AG10803 (cell line): ENCODE measurements around the gene MYO7B.

ENCODE experiments used
- DNase-seq: peaks from one replicate; pipeline ENCODE4 v3.0.0; 2010; ENCODE audit warnings: low read depth
- H3K4me3 ChIP-seq: 2 replicates; pipeline ENCODE4 v1.5.1; 2011; ENCODE audit warnings: mild to moderate bottlenecking, low read length, control low read depth
- TF ChIP-seq, protein P1 (sequence below): conservative IDR thresholded peaks from 2 replicates; pipeline ENCODE4 v1.5.1; 2011; ENCODE audit warnings: mild to moderate bottlenecking, low read length, control low read depth, inconsistent platforms

The MYO7B gene

DNA sequence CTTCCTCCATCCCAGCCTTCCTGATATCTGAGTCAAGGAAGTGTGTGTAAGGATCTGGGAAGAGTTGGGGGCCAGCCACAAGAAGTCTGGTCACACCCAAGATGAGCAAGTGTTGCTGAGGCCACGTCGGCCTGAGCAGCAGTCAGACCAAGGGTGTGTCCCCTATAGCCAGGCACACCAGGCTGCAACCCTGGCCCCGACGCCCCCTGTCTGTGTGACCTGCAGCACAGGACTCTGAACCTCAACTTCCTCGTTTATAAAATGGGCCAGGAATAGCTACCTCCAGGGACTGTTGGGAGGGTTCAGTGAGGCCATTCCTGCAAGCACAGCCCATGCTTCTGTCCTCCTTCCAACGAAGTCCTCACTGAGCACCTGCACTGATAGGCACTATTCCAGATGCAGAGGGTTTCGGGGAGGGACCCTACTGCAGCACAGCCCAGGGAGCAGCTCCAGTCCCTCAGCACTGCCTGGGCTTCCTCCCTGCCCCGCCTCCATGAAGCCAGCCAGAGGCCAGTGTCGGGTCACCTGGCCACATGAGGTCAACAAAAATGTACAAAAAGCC lies 126.5 kb downstream of the MYO7B start:
- TF ChIP-seq, protein P1, sequence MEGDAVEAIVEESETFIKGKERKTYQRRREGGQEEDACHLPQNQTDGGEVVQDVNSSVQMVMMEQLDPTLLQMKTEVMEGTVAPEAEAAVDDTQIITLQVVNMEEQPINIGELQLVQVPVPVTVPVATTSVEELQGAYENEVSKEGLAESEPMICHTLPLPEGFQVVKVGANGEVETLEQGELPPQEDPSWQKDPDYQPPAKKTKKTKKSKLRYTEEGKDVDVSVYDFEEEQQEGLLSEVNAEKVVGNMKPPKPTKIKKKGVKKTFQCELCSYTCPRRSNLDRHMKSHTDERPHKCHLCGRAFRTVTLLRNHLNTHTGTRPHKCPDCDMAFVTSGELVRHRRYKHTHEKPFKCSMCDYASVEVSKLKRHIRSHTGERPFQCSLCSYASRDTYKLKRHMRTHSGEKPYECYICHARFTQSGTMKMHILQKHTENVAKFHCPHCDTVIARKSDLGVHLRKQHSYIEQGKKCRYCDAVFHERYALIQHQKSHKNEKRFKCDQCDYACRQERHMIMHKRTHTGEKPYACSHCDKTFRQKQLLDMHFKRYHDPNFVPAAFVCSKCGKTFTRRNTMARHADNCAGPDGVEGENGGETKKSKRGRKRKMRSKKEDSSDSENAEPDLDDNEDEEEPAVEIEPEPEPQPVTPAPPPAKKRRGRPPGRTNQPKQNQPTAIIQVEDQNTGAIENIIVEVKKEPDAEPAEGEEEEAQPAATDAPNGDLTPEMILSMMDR = no peak
- H3K4me3 ChIP-seq = no peak overlapping the region
- DNase-seq = peak; percentile 34

DNA sequence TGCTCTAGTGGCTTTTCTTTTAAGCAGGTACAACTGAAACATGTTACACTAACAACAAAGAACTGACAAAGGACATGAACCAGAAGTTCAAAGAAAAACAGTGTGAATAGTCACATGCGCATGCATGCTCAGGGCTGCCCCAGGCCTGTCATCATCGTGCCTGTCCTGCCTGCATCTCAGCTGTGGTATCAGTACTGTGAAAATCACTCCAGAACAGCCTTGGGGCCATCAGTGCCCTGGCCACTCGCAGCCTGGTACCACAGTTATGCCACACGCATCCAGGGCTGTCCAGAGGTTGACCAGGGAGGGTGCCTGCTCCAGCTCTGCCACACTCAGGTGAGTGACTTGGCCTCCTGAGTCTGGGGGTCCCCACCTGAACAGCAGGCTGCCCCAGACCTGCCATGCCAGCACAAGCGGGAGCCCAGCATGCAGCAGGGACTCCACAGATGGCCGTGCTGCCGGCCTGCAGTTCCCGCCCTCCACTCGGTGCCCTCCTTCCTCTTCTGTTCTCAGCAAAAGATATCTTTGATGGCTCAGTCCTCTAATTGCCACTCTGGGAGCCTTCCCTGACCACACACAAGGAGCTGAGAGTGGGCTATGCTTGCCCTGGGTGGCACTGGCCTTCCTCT lies 127.6 kb downstream of the MYO7B start:
- TF ChIP-seq, protein P1 = no peak
- H3K4me3 ChIP-seq = no peak overlapping the region
- DNase-seq = no peak

DNA sequence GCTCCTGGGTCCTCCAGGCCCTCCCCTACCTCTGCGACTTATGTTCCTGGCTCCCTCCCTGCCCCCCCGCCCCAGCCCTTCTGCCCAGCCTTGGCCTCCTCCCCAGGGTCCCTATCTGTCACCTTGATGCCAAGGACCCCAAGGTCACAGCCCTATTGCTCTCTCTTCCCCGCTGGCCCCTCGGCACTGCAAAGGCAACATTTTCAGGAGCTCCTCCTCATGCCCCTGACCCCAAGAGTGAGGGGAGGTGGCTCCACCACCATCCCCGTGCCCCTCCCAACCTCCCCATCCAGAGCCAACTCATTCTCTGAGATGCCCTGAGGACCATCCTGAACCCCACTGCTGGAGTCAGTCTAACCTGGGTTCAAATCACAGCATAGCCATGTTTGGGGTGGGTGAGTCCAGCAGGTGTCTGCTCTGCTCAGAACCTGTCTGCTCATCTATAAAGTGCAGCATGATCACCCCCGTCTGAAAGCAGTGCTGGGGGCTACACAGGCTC lies 128.1 kb downstream of the MYO7B start:
- TF ChIP-seq, protein P1 = no peak
- DNase-seq = no peak
- H3K4me3 ChIP-seq = no peak overlapping the region

DNA sequence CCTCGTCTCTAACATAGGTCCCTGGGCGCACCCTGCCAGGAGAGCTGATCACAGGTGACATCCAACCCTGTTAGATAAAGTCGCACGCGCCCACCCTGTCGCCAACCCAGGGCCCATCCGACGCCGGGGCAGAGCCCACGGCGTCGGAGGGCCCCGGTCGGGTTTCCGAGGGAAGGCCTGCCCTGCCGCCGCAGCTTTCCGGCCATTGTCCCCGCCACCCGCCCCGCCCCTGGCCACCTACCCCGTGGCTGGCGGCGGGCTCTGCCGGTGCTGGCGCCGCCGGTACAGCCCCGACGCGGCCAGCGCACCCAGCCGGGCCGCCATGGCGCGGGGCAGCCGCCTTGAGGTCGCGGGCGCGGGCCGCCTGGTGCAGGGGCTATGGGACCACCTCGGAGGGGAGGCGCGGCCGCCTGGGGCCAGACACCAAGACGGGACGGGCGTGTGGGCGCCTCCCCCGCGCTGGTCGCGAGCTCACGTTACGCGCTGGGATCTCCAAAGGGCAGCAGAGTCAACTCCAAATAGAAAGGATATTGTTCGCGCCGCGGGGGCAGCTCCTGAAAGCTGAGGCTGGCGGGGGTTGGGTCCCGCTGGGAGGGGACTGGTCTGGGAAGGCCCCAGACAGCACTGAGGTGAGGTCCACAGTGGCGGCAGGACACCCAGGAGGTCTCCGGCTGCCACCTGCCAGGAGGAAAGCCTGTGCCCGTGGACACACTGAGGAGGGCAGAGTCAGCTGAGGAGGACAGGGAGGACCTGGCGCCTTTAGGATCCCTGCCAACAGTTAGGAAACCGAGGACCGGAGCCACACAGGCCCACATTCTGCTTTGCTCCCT lies 128.8 kb downstream of the MYO7B start:
- TF ChIP-seq, protein P1 = no peak
- peak overlapping the region; percentile 13; the same call in 1 of the 2 replicates for H3K4me3 ChIP-seq
- no peak for DNase-seq

DNA sequence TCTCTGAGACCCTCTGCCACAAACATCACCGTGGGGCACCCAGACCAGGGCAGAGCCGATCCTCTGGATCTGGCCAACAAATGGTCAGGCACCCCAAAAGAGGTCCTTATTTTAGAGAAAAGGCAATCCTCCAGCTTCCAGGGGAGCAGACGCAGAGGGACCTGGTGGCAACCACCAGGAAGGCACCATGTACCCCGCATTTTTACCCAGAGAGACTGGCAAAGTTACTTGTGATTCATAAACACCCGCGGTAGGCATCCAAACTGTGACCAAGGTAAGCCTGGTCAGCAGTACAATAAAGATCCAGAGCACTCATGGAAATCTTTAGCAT lies 129.4 kb downstream of the MYO7B start:
- TF ChIP-seq, protein P1 = no peak
- DNase-seq = no peak
- H3K4me3 ChIP-seq = no peak overlapping the region

DNA sequence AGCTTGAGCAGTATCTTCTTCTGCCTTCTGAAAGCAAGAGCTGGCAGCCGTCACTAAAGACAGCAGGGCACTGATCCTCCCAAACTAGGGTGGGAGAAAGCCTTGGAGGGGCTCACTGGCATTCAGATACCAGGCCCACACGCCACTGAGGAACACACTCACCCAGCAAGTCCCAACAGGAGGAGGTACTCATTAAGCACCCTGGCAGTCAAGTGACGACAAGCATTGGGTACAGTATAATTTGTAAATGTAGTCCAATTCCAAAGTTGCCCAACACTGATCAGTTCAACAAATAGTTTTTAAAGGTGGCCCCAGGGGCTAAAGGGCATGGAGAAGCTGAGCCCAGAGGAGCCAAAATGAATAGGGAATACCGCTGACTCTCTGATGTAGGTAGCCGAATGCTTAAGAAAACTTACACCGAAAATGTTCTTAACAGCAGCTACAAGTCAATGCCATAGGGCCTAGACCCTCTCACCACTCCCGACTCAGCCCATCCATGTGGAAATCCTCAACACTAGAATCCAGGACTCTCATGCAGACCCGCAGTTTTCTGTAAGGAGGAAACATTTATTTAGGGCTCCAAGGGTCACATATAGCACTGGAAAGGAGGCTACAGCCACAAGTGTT lies 129.9 kb downstream of the MYO7B start:
- DNase-seq = no peak
- TF ChIP-seq, protein P1 = no peak
- no peak overlapping the region for H3K4me3 ChIP-seq
